WTC11 (cell line): ENCODE results near the gene LMLN.

Experiments used
- GABPB1 ChIP-seq: sonication (generic); formaldehyde crosslinking; IDR thresholded peaks from 2 replicates; pipeline ENCODE4 v1.8.1; 2023; ENCODE audit warnings: mild to moderate bottlenecking, missing genetic modification reagents
- TF ChIP-seq, protein P1 (sequence below): fragments of 200-600 bp; IDR thresholded peaks from 2 replicates; pipeline ENCODE4 v1.8.0; 2022; ENCODE audit warnings: antibody characterized with exemption
- TF ChIP-seq, protein P2 (sequence below): sonication (generic); formaldehyde crosslinking; IDR thresholded peaks from 2 replicates; pipeline ENCODE4 v1.8.0; 2022; ENCODE audit warnings: mild to moderate bottlenecking, missing genetic modification reagents

DNA sequence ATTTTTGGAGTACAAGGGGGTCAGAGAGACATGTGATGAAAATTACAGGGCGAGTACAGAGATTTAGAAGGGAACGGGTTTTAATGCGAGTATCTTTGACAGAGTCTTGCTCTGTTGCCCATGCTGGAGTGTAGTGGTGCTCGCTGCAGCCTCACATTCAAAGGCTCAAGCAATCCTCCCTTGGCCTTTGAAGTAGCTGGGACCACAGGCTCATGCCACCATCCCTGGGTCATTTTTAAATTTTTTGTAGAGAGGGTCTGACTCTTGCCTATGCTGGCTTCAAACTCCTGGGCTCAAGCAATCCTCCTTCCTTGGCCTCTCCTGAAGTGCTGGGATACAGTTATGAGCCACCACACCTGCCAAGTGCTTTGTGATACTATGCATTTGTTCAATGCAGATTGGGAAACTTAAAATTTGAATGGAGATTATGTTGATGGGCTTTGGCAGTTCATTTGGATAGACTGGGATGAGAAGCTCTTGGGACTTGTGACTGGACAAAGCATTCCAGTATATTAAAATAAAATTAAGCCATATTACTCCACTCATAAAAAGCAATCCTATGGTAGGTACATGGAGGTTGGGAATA is 4.0 kb upstream of the LMLN start:
- TF ChIP-seq, protein P1, sequence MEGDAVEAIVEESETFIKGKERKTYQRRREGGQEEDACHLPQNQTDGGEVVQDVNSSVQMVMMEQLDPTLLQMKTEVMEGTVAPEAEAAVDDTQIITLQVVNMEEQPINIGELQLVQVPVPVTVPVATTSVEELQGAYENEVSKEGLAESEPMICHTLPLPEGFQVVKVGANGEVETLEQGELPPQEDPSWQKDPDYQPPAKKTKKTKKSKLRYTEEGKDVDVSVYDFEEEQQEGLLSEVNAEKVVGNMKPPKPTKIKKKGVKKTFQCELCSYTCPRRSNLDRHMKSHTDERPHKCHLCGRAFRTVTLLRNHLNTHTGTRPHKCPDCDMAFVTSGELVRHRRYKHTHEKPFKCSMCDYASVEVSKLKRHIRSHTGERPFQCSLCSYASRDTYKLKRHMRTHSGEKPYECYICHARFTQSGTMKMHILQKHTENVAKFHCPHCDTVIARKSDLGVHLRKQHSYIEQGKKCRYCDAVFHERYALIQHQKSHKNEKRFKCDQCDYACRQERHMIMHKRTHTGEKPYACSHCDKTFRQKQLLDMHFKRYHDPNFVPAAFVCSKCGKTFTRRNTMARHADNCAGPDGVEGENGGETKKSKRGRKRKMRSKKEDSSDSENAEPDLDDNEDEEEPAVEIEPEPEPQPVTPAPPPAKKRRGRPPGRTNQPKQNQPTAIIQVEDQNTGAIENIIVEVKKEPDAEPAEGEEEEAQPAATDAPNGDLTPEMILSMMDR, result no peak
- TF ChIP-seq, protein P2, sequence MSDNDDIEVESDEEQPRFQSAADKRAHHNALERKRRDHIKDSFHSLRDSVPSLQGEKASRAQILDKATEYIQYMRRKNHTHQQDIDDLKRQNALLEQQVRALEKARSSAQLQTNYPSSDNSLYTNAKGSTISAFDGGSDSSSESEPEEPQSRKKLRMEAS (CRISPR knock-in tag), result no peak
- TF ChIP-seq GABPB1 (CRISPR knock-in tag), result no peak
